NCI-H345 (cell line): ENCODE results near the gene CCN2.
"Not testable (repeated sequence)": the region's sequence is repeated elsewhere in the genome, so short reads cannot be mapped to it uniquely, and the experiment has no call there.

Experiments used
- DNase-seq: peaks from one replicate; lab custom pipeline; 2025; lab: John Stamatoyannopoulos, UW

Gene CCN2

GRCh38 chr6:131909408-131910218 is 41.6 kb downstream of the CCN2 start:
- DNase-seq: peak; percentile 76

GRCh38 chr6:131908787-131909186 is 42.4 kb downstream of the CCN2 start:
- not testable (repeated sequence) for DNase-seq

GRCh38 chr6:131903734-131904133 is 47.4 kb downstream of the CCN2 start:
- DNase-seq: not testable (repeated sequence)

GRCh38 chr6:131901326-131901873 is 49.8 kb downstream of the CCN2 start:
- not testable (repeated sequence) for DNase-seq

GRCh38 chr6:131900231-131900630 is 50.9 kb downstream of the CCN2 start:
- DNase-seq: no peak

GRCh38 chr6:131898718-131899117 is 52.5 kb downstream of the CCN2 start:
- no peak for DNase-seq
